SK-N-MC (cell line): ENCODE measurements around the gene LONRF2.

Source experiments
- DNase-seq: peaks from one replicate; pipeline ENCODE4 v3.0.0-alpha.2; 2011; ENCODE audit warnings: low read depth, low spot score
- H3K27ac ChIP-seq: fragments of 200-600 bp; sonication (generic); 2 replicates; pipeline ENCODE4 v1.5.1; 2016; ENCODE audit warnings: mixed run types
- H3K36me3 ChIP-seq: fragments of 200-600 bp; sonication (generic); 2 replicates; pipeline ENCODE4 v1.6.1; 2017; ENCODE audit warnings: antibody characterized with exemption, low read length, mixed read lengths; ENCODE audit not compliant: insufficient read depth
- H3K4me3 ChIP-seq: fragments of 200-600 bp; sonication (generic); 2 replicates; pipeline ENCODE4 v1.5.1; 2016
- H3K9ac ChIP-seq: fragments of 200-600 bp; sonication (generic); 2 replicates; pipeline ENCODE4 v1.8.0; 2017; ENCODE audit warnings: mixed run types, mixed read lengths; ENCODE audit not compliant: insufficient read length
- H3K9me3 ChIP-seq: fragments of 200-600 bp; sonication (generic); 2 replicates; pipeline ENCODE4 v1.6.1; 2017; ENCODE audit warnings: low read depth, mild to moderate bottlenecking, antibody characterized with exemption, low read length, moderate library complexity, mixed read lengths
- EZH2 ChIP-seq: fragments of 200-600 bp; sonication (generic); IDR thresholded peaks from one replicate; pipeline ENCODE4 v1.6.1; 2017; ENCODE audit warnings: antibody characterized with exemption
- FOXP2 ChIP-seq: optimal IDR thresholded peaks from 2 replicates; pipeline ENCODE3; 2011; ENCODE audit warnings: mild to moderate bottlenecking, moderate library complexity; ENCODE audit not compliant: insufficient read depth; ENCODE audit errors: extremely low read length, control extremely low read depth
- POLR2AphosphoS5 ChIP-seq: IDR thresholded peaks from 2 replicates; pipeline ENCODE4 v1.6.1; 2012; ENCODE audit warnings: mild to moderate bottlenecking, low read depth, low read length, borderline replicate concordance

The LONRF2 gene

GRCh38 chr2:100265226-100265625 is 57.1 kb downstream of the LONRF2 start:
- Histone ChIP-seq H3K4me3 (no peak overlapping the region), H3K9ac (no peak overlapping the region), H3K36me3 (no peaks in the 10 kb centered on the region), H3K9me3 (no peaks in the 10 kb centered on the region), H3K27ac (no peak overlapping the region)
- no peak for DNase-seq
- TF ChIP-seq POLR2AphosphoS5: no peak
- no peak for TF ChIP-seq EZH2
- no peak for TF ChIP-seq FOXP2

- no peak for DNase-seq
Observed at GRCh38 chr2:100264651-100265050, 57.6 kb downstream of the LONRF2 start.

GRCh38 chr2:100264121-100264520 is 58.2 kb downstream of the LONRF2 start:
- no peaks in the 10 kb centered on the region for H3K36me3 ChIP-seq
- no peak for TF ChIP-seq EZH2
- DNase-seq: no peak
- H3K4me3 ChIP-seq: no peak overlapping the region
- H3K9ac ChIP-seq: no peak overlapping the region
- H3K27ac ChIP-seq: no peak overlapping the region
- H3K9me3 ChIP-seq: no peaks in the 10 kb centered on the region

More at GRCh38 chr2:100264651-100265050, 57.6 kb downstream of the LONRF2 start:
- Histone ChIP-seq H3K9me3 (no peaks in the 10 kb centered on the region), H3K4me3 (no peak overlapping the region), H3K36me3 (no peaks in the 10 kb centered on the region), H3K9ac (no peak overlapping the region), H3K27ac (no peak overlapping the region)
- no peak for TF ChIP-seq EZH2

- no peaks in the 10 kb centered on the region for H3K36me3 ChIP-seq
- H3K27ac ChIP-seq: no peak overlapping the region
- H3K9me3 ChIP-seq: no peaks in the 10 kb centered on the region
- H3K9ac ChIP-seq: no peak overlapping the region
- H3K4me3 ChIP-seq: no peak overlapping the region
- TF ChIP-seq POLR2AphosphoS5 (no peak), FOXP2 (no peak), EZH2 (no peak)
- no peak for DNase-seq
Observed at GRCh38 chr2:100262555-100263320, 59.6 kb downstream of the LONRF2 start.

GRCh38 chr2:100262046-100262445 is 60.3 kb downstream of the LONRF2 start:
- no peaks in the 10 kb centered on the region for H3K9me3 ChIP-seq
- no peak for DNase-seq
- no peak overlapping the region for H3K9ac ChIP-seq
- no peak overlapping the region for H3K4me3 ChIP-seq
- H3K36me3 ChIP-seq: no peaks in the 10 kb centered on the region
- no peak overlapping the region for H3K27ac ChIP-seq
- TF ChIP-seq POLR2AphosphoS5: no peak
- TF ChIP-seq EZH2: no peak
- no peak for TF ChIP-seq FOXP2

GRCh38 chr2:100260712-100261620 is 61.3 kb downstream of the LONRF2 start:
- H3K9ac ChIP-seq: no peak overlapping the region

GRCh38 chr2:100259106-100259505 is 63.2 kb downstream of the LONRF2 start:
- Histone ChIP-seq H3K9ac (no peak overlapping the region), H3K27ac (no peak overlapping the region), H3K9me3 (no peaks in the 10 kb centered on the region), H3K4me3 (no peak overlapping the region), H3K36me3 (no peaks in the 10 kb centered on the region)
- DNase-seq: no peak
- TF ChIP-seq POLR2AphosphoS5 (no peak), EZH2 (no peak), FOXP2 (no peak)

More at GRCh38 chr2:100260712-100261620, 61.3 kb downstream of the LONRF2 start:
- H3K27ac ChIP-seq: no peak overlapping the region
- TF ChIP-seq FOXP2 (no peak), EZH2 (no peak), POLR2AphosphoS5 (no peak)
- no peak overlapping the region for H3K4me3 ChIP-seq
- H3K36me3 ChIP-seq: no peaks in the 10 kb centered on the region
- H3K9me3 ChIP-seq: no peaks in the 10 kb centered on the region
- DNase-seq: no peak

- Histone ChIP-seq H3K9me3 (no peaks in the 10 kb centered on the region), H3K9ac (no peak overlapping the region), H3K27ac (no peak overlapping the region), H3K4me3 (no peak overlapping the region), H3K36me3 (no peaks in the 10 kb centered on the region)
- no peak for DNase-seq
- no peak for TF ChIP-seq FOXP2
- no peak for TF ChIP-seq POLR2AphosphoS5
- no peak for TF ChIP-seq EZH2
Observed at GRCh38 chr2:100257939-100258338, 64.4 kb downstream of the LONRF2 start.

- no peaks in the 10 kb centered on the region for H3K9me3 ChIP-seq
- no peak overlapping the region for H3K4me3 ChIP-seq
- TF ChIP-seq FOXP2 (no peak), EZH2 (no peak), POLR2AphosphoS5 (no peak)
- no peak overlapping the region for H3K9ac ChIP-seq
- DNase-seq: no peak
- H3K36me3 ChIP-seq: no peaks in the 10 kb centered on the region
- no peak overlapping the region for H3K27ac ChIP-seq
Observed at GRCh38 chr2:100256849-100257248, 65.5 kb downstream of the LONRF2 start.
